Ovary (tissue), 9 donors: ENCODE measurements around the gene TLE4. TPM values are rescaled to one million over a fixed set of nuclear protein-coding genes. Genes with fewer than 3 reads are reported as not detected.

Experiments
- DNase-seq, 5 donors: peaks; one replicate each; pipeline ENCODE4 v3.0.0-alpha.2; 2019 to 2020
- H3K27ac ChIP-seq, 2 donors: fragments of 200-600 bp; one replicate each; pipeline versions ENCODE4 v1.5.1 to v1.8.0; 2019 to 2022
- H3K27me3 ChIP-seq: fragments of 200-600 bp; one replicate; pipeline ENCODE4 v1.8.0; 2022
- H3K36me3 ChIP-seq: fragments of 200-600 bp; sonication (generic); one replicate; pipeline ENCODE4 v1.5.1; 2019
- H3K4me1 ChIP-seq: one replicate; pipeline ENCODE4 v1.8.1; 2013; ENCODE audit warnings: mild to moderate bottlenecking, moderate library complexity; ENCODE audit not compliant: insufficient read depth
- H3K4me3 ChIP-seq: fragments of 200-600 bp; sonication (generic); one replicate; pipeline ENCODE4 v1.5.1; 2017
- H3K9me3 ChIP-seq, 2 donors: fragments of 200-600 bp in 1 of 2; sonication (generic) in 1 of 2; one replicate each; pipeline versions ENCODE4 v1.5.1 to v1.8.1; 2013 to 2019; ENCODE audit warnings: mild to moderate bottlenecking in 1 of 2, moderate library complexity in 1 of 2
- EP300 ChIP-seq: sonication (generic); formaldehyde crosslinking; IDR thresholded peaks from one replicate; pipeline ENCODE4 v1.6.1; 2017; ENCODE audit warnings: antibody characterized with exemption
- POLR2A ChIP-seq: fragments of 450-650 bp; IDR thresholded peaks from one replicate; pipeline ENCODE4 v1.6.1; 2017; ENCODE audit warnings: antibody characterized with exemption, mild to moderate bottlenecking, moderate library complexity
- WGBS, 3 donors: extraction: QIAGEN DNeasy Blood & Tissue Kit in 1 of 3; methylation state at CpG; one replicate each; pipeline versions ENCODE4 v1.1.5 to v1.1.7; 2013 to 2017; 5-methylcytosine and 5-hydroxymethylcytosine counted together
- intact Hi-C, 4 donors: fragments of 100-400 bp; cut with DNase I; formaldehyde crosslinking; loops; one replicate each; pipeline versions ENCODE4 v1.11.0 to v1.15.1; 2022 to 2023
- polyA plus RNA-seq, 2 donors: library from polyadenylated mRNA; stranded (reverse); fragments of 200-250 nt in 1 of 2; fragments of 350-450 nt in 1 of 2; fragmentation: Illumina TruSeq in 1 of 2; extraction: RNeasy Lipid Tissue Mini Kit (QIAGEN cat#74804) in 1 of 2; gene quantifications; one replicate each; pipeline ENCODE4 v1.2.3, GENCODE V29; 2013 to 2014
- total RNA-seq, 7 donors: library from RNA; depleted of rRNA in 2 of 7; stranded (reverse); fragments of >200 nt in 2 of 7; fragmentation: NEBNext Ultra II Directional in 3 of 7; extraction: Animal tissue kit (Norgen Biotek cat#: 25700) in 3 of 7; gene quantifications; one replicate each; pipeline versions ENCODE4 v1.1.0 to v1.2.4, GENCODE V29; 2016 to 2023
- TF ChIP-seq, protein P1 (sequence below), 3 donors: fragments of 450-650 bp in 2 of 3; fragments of 200-600 bp in 1 of 3; IDR thresholded peaks; one replicate each; pipeline versions ENCODE4 v1.5.1 to v1.8.0; 2016 to 2022; ENCODE audit warnings: antibody characterized with exemption in 3 of 3, mild to moderate bottlenecking in 1 of 3
- donor health status: DM: no; HTN: no; CAD: no; lungs with moderate emphysema.
- donor health status: DM: no; HTN: no; CAD: no.
- donor health status: Bipolar disorder and iron deficiency.
- donor health status: DM: yes; HTN: yes; CAD: no.
- donor health status: DM: no; HTN: no; CAD: no.
- donor health status: DM: yes; HTN: yes; CAD: no.

The TLE4 gene
- total and polyA plus RNA-seq, 9 donors: 34.6 to 67.5 (median 54.6) TPM

DNA sequence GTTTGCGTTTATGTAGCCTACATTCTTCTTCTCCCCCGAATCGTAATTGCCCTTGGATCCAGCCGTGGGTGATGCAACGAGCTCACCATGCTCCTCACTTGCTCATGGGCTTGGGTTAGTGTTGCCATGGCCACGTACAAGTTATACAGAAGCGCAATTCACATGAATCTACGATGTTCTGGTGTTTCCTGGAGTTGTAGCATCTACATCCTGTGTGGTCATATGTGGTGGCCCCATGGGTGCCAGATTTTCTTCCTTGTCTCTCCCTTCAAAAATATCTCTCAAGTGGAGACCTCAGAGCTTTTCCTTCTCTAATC, 115.3 kb downstream of the TLE4 start:
- Histone ChIP-seq H3K9me3 (no peaks in the 10 kb centered on the region), H3K4me3 (no peak overlapping the region), H3K27me3 (no peaks in the 10 kb centered on the region), H3K4me1 (peaks cover 17% of the 10 kb centered on the region), H3K27ac (no peak overlapping the region), H3K36me3 (no peaks in the 10 kb centered on the region)
- TF ChIP-seq EP300 (no peak), POLR2A (no peak)
- TF ChIP-seq, protein P1, sequence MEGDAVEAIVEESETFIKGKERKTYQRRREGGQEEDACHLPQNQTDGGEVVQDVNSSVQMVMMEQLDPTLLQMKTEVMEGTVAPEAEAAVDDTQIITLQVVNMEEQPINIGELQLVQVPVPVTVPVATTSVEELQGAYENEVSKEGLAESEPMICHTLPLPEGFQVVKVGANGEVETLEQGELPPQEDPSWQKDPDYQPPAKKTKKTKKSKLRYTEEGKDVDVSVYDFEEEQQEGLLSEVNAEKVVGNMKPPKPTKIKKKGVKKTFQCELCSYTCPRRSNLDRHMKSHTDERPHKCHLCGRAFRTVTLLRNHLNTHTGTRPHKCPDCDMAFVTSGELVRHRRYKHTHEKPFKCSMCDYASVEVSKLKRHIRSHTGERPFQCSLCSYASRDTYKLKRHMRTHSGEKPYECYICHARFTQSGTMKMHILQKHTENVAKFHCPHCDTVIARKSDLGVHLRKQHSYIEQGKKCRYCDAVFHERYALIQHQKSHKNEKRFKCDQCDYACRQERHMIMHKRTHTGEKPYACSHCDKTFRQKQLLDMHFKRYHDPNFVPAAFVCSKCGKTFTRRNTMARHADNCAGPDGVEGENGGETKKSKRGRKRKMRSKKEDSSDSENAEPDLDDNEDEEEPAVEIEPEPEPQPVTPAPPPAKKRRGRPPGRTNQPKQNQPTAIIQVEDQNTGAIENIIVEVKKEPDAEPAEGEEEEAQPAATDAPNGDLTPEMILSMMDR (IDR thresholded peaks at IDR 0.05): no peak
- intact Hi-C loops: no loop called here
- no peak for DNase-seq
- 90 to 96% (median 96%) methylated on average over 8 of the region's 8 CpGs for WGBS, 3 donors

DNA sequence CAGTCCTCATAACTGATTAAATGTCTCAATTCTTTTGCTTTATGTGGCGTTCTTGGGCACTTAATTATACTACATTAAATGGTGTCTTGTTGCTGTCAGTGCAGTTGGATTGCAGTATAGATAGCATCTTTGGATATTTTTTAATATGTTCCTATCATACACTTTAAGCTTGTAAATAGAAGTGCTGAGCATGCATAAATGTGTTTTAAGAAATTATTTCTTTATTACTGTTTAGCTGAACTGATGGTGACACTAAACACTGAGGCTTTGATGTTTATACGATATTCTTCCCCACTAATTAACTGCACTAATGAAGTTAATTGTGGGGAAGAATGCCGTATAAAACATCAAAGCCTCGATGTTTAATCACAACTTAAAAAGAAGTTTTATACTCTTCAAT, 116.6 kb downstream of the TLE4 start:
- intact Hi-C loops: no loop called here
- Histone ChIP-seq H3K36me3 (no peaks in the 10 kb centered on the region), H3K27me3 (no peaks in the 10 kb centered on the region), H3K4me1 (peaks cover 14% of the 10 kb centered on the region), H3K27ac (no peak overlapping the region), H3K9me3 (no peaks in the 10 kb centered on the region), H3K4me3 (no peak overlapping the region)
- 52 to 68% (median 59%) methylated on average over 4 of the region's 4 CpGs for WGBS, 3 donors
- no peak for TF ChIP-seq POLR2A
- TF ChIP-seq, protein P1 (IDR thresholded peaks at IDR 0.05): no peak
- no peak for TF ChIP-seq EP300
- no peak for DNase-seq

GRCh38 chr9:79689576-79689975, 117.8 kb downstream of the TLE4 start:
- Histone ChIP-seq H3K4me3 (no peak overlapping the region), H3K36me3 (no peaks in the 10 kb centered on the region), H3K27ac (no peak overlapping the region), H3K9me3 (no peaks in the 10 kb centered on the region), H3K4me1 (peaks cover 17% of the 10 kb centered on the region), H3K27me3 (no peaks in the 10 kb centered on the region)
- intact Hi-C loops: no loop called here
- 92 to 95% (median 94%) methylated on average over 4 of the region's 4 CpGs for WGBS, 3 donors
- DNase-seq: no peak
- TF ChIP-seq EP300: no peak
- TF ChIP-seq, protein P1 (IDR thresholded peaks at IDR 0.05): no peak
- no peak for TF ChIP-seq POLR2A

DNA sequence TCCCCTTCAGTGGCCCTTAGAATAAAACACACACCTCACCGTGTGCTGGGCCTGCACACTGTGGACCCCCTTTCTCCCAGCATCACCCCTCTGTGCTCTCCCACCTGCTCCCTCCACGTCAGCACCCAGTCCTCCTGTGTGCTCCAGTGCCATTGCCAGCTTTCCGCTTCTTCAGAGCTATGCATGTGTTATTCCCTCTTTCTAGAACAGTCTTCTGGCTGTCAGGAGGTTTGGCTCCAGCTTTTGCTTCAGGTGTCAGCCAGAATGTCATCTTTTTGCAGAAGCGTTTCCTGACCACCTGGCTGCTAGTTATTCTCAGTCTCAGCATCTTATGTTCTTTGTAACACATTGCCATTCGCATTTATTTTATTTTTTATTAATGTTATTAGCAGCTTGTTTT, 119.7 kb downstream of the TLE4 start:
- 98 to 100% (median 99%) methylated on average over 5 of the region's 5 CpGs for WGBS, 3 donors
- TF ChIP-seq EP300 (no peak), POLR2A (no peak)
- TF ChIP-seq, protein P1 (IDR thresholded peaks at IDR 0.05): no peak
- peaks cover 10% of the 10 kb centered on the region for H3K4me1 ChIP-seq
- H3K27ac ChIP-seq: no peak overlapping the region
- no peaks in the 10 kb centered on the region for H3K27me3 ChIP-seq
- no peaks in the 10 kb centered on the region for H3K36me3 ChIP-seq
- no peak for DNase-seq
- no peaks in the 10 kb centered on the region for H3K9me3 ChIP-seq
- intact Hi-C loops: no loop called here
- H3K4me3 ChIP-seq: no peak overlapping the region
